Renal pelvis (tissue), 4 donors: ENCODE data around the gene SFT2D3. TPM values are rescaled to one million over a fixed set of nuclear protein-coding genes. Genes with fewer than 3 reads are reported as not detected.

ENCODE experiments used
- DNase-seq: peaks from one replicate; pipeline ENCODE4 v3.0.0-alpha.2; 2013
- polyA plus RNA-seq, 3 donors: library from polyadenylated mRNA; unstranded; fragments of 120-200 nt; gene quantifications; one replicate each; pipeline ENCODE4 v1.2.1, GENCODE V29; 2013; ENCODE audit not compliant: insufficient read length in 3 of 3

Gene SFT2D3
- polyA plus RNA-seq, 3 donors: not detected

DNA sequence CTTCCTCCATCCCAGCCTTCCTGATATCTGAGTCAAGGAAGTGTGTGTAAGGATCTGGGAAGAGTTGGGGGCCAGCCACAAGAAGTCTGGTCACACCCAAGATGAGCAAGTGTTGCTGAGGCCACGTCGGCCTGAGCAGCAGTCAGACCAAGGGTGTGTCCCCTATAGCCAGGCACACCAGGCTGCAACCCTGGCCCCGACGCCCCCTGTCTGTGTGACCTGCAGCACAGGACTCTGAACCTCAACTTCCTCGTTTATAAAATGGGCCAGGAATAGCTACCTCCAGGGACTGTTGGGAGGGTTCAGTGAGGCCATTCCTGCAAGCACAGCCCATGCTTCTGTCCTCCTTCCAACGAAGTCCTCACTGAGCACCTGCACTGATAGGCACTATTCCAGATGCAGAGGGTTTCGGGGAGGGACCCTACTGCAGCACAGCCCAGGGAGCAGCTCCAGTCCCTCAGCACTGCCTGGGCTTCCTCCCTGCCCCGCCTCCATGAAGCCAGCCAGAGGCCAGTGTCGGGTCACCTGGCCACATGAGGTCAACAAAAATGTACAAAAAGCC is 39.3 kb upstream of the SFT2D3 start:
- no peak for DNase-seq

GRCh38 chr2:127662937-127663565 is 38.2 kb upstream of the SFT2D3 start:
- no peak for DNase-seq

- no peak for DNase-seq
Measured at GRCh38 chr2:127663566-127664064, 37.7 kb upstream of the SFT2D3 start.

DNA sequence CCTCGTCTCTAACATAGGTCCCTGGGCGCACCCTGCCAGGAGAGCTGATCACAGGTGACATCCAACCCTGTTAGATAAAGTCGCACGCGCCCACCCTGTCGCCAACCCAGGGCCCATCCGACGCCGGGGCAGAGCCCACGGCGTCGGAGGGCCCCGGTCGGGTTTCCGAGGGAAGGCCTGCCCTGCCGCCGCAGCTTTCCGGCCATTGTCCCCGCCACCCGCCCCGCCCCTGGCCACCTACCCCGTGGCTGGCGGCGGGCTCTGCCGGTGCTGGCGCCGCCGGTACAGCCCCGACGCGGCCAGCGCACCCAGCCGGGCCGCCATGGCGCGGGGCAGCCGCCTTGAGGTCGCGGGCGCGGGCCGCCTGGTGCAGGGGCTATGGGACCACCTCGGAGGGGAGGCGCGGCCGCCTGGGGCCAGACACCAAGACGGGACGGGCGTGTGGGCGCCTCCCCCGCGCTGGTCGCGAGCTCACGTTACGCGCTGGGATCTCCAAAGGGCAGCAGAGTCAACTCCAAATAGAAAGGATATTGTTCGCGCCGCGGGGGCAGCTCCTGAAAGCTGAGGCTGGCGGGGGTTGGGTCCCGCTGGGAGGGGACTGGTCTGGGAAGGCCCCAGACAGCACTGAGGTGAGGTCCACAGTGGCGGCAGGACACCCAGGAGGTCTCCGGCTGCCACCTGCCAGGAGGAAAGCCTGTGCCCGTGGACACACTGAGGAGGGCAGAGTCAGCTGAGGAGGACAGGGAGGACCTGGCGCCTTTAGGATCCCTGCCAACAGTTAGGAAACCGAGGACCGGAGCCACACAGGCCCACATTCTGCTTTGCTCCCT is 37.0 kb upstream of the SFT2D3 start:
- DNase-seq: peak; percentile 69

- no peak for DNase-seq
Measured at GRCh38 chr2:127664895-127665225, 36.4 kb upstream of the SFT2D3 start.

DNA sequence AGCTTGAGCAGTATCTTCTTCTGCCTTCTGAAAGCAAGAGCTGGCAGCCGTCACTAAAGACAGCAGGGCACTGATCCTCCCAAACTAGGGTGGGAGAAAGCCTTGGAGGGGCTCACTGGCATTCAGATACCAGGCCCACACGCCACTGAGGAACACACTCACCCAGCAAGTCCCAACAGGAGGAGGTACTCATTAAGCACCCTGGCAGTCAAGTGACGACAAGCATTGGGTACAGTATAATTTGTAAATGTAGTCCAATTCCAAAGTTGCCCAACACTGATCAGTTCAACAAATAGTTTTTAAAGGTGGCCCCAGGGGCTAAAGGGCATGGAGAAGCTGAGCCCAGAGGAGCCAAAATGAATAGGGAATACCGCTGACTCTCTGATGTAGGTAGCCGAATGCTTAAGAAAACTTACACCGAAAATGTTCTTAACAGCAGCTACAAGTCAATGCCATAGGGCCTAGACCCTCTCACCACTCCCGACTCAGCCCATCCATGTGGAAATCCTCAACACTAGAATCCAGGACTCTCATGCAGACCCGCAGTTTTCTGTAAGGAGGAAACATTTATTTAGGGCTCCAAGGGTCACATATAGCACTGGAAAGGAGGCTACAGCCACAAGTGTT is 35.9 kb upstream of the SFT2D3 start:
- DNase-seq: no peak

DNA sequence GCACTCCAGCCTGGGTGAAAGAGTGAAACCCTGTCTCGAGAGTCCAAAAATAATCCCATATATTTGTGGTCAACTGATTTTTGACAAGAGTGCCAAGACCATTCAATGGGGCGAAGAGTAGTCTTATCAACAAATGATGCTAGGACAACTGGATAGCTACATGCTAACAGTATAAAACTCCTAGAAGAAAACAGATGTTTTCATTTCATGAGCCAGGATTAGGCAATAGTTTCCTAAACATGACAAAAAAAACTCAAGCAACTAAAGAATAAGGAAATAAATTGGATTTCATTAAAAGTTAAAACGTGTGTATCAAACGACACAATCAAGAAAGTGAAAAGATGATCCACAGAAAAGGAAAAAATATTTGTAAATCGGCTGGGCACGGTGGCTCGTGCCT is 32.2 kb upstream of the SFT2D3 start:
- no peak for DNase-seq

DNA sequence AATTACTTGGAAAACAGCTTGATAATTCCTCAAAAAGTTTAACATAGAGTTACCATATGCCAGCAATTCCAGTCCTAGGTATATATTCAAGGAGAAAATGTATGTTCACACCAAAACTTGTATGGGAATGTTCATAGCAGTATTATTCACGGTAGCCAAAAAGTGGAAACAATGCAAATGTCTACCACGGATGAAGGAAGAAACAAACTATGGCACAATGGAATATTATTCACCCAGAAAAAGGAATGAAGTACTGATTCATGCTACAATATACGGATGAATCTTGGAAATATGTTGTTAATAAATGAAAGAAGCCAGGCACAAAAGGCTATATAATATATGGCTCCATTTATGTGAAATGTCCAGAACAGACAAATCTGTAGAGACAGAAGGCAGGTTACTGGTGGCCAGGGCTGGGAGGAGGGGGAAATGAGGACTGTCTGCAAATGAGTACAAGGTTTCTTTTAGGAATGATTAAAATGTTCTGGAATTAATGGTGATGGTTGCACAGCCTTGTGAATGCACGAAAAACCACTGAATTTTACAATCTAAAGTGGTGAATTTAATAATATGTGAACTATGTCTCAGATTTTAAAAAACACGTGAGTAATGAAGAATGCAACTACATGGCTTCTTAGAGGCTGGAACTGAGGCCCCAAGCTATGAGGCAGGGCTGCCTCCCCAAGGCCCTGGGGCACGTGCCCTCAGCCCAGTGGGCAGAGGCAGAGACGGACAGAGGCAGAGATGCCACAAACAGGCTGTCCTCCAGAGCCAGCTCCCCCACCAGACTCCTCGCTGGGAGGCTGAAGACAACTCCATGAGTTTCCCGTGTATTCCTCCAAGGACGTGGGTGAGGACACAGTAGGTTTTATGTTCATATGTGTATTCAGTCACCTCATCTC is 31.0 kb upstream of the SFT2D3 start:
- DNase-seq: no peak

DNA sequence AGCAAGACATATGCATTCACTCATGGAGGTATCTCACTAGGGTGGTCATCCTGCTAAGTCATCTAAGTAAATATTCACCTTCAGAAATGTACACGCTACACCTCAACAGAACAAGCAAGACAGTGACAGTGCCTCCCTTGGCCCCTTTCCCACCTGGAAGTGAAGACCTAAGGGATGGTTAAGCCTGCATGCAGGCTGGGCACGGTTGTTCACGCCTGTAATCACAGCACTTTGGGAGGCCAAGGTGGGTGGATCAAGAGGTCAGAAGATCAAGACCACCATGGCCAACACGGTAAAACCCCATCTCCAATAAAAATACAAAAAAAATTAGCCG is 30.4 kb upstream of the SFT2D3 start:
- DNase-seq: no peak

- DNase-seq: no peak
Measured at GRCh38 chr2:127671557-127672302, 29.6 kb upstream of the SFT2D3 start.

DNA sequence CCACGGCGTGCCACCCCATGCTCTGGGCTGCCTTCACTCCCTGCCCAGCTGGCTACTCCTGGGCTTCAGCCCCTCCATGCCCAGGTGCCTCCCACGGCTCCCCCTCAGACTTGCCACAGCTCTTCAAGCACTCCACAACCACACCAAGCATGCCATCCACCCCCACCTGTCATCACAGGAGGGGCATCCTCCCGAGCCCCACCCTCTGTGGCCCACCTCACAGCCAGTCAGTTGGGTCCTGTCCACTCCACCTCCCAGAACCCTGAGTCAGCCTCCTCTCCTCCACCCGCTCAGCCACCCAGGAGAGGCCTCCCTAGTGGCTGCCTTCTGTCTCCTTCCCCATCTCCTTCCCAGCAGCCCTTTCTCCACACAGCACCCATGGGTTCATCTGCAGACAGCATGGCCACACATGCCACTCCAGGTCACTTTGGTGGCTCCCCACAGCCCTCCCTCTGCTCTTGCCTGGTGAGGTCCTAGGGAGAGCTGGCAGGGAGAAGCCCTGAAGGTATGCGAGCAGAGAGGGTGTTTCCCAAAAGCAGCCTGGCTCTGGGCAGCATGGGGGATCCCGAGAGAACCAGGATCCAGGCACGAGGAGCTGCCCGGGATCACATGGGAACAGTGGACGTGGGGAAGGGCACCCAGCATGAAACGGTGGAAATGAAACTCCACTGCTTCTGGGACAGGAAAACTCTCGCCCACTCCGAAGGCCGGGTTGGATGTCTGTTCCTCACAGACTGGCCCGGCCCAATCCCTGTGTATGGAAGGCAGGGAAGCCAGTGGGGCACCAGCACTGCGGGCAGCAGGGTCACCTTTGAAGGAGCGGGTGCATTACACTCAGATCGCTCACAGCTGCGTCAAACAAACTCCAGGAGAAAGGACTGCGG is 28.7 kb upstream of the SFT2D3 start:
- no peak for DNase-seq

- no peak for DNase-seq
Measured at GRCh38 chr2:127673291-127674069, 27.8 kb upstream of the SFT2D3 start.

- no peak for DNase-seq
Measured at GRCh38 chr2:127674241-127675209, 26.8 kb upstream of the SFT2D3 start.

DNA sequence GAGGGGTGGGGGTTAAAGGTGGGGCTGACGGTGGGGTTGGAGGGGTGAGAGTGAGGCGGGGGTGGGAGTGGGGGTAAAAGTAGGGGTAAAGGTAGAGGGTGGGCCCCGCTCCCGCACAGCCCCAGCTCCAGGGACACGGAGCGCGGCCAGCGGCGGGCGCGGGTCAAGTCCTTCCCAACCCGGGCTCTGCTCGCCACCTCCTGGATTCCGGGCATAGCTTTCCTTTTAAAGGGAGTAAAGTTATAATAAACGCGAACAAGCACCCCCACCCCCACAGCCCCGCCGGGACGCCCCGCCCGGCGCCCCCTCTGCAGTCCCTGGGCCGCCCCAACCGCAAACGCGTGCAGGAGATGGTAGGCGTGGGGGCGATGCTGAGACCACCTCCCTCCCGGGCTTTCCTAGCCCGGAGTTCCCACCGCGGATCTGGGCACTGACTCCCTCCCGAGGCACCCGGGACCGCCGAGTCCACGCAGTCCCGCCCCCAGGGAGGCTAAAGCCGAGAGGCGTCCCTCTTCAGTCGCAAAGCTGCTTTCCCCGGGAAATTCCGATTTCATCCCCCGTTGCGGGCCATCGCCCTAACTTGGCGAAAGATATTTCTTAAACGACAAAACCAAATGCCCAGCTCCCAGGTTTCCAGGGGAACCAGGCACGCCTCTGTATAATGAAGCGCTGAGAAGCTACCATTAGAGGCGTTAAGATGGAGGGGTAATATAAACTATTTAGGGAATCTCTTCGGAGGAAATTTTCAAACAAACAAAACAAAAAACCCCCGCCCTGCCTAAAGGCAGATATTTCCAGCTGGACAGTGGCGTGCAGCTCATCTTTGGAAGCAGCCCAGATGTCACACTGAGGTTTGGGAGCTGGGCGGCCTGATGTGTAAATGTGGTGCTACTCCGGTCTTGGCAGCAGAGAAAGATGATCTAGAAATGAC is 25.7 kb upstream of the SFT2D3 start, which contains the start of gene LIMS2:
Gene LIMS2, minus strand, starts transcription at position 200 of the 931 bp plus-strand sequence. CDS start 506 bp downstream, outside the sequence.
- DNase-seq: no peak

DNA sequence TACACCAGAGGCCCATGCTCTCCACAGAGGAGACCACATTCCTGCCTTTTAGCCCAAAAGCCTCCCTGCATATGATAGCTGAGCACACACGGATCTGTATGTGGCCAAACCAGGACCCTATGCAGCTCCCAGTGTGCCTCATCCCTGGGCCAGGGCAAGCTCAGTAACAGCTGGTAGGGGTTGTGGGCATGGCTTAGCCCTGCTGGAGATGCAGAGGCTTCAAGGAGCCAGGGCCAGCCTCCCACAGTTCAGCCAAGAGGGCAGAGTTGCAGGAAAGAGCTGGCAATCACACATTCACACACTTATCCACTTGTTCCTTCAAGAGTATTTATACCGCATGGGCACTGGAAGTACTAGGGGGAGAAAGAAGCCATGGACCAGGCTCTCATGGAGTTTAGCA is 24.4 kb upstream of the SFT2D3 start:
- DNase-seq: no peak

- DNase-seq: no peak
Measured at GRCh38 chr2:127678531-127678930, 22.8 kb upstream of the SFT2D3 start.

DNA sequence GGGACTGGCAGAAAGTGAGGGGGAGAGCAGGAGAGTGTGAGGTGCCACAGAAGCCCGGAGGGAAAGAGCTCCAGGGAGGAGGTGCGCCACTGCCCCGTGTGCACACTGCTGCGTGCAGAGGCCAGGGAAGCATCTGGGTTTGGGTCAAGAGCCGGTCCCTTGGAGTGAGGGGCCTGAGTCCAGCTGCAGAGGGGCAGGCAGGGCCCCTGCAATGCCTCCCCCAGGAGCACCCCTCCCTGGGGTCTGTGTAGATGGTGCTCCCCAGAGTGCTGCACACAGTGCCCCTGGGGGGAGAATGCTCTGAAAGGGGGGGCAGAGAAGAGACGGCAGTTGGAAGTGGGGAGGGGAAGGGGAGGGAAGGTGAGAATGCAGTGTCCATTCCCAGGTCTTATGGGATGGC is 22.3 kb upstream of the SFT2D3 start:
- no peak for DNase-seq
